Measurements from ENCODE around the gene TRABD.
"Not testable (repeated sequence)": the region's sequence is repeated elsewhere in the genome, so short reads cannot be mapped to it uniquely, and the experiment has no call there.

Gene TRABD

GRCh38 chr22:50189849-50190181, 4.1 kb downstream of the TRABD start:
- DNase-seq = no peak

GRCh38 chr22:50190182-50190940, 4.6 kb downstream of the TRABD start:
- no peak for DNase-seq

- no peak for DNase-seq
Observed at GRCh38 chr22:50190941-50191741, 5.4 kb downstream of the TRABD start.

GRCh38 chr22:50192436-50193204, 6.9 kb downstream of the TRABD start:
- DNase-seq = no peak

- no peak for DNase-seq
Observed at GRCh38 chr22:50193621-50194020, 7.9 kb downstream of the TRABD start.

- DNase-seq = no peak
Observed at GRCh38 chr22:50194037-50194805, 8.5 kb downstream of the TRABD start.

GRCh38 chr22:50196256-50196655, 10.5 kb downstream of the TRABD start:
- DNase-seq = no peak

GRCh38 chr22:50197000-50197800, 11.5 kb downstream of the TRABD start:
- no peak for DNase-seq

GRCh38 chr22:50197856-50198623, 12.3 kb downstream of the TRABD start:
- DNase-seq = no peak

GRCh38 chr22:50198624-50199017, 12.9 kb downstream of the TRABD start:
- no peak for DNase-seq

- no peak for DNase-seq
Observed at GRCh38 chr22:50199251-50199721, 13.6 kb downstream of the TRABD start.

GRCh38 chr22:50199829-50200460, 14.2 kb downstream of the TRABD start:
- DNase-seq = no peak

GRCh38 chr22:50200461-50201190, 14.9 kb downstream of the TRABD start, which contains the start of gene SELENOO:
Gene SELENOO, plus strand, starts transcription at chr22:50201011. Its CDS starts 26 bp downstream, at chr22:50201037.
- peak; percentile 46 for DNase-seq

- no peak for DNase-seq
Observed at GRCh38 chr22:50201191-50202129, 15.7 kb downstream of the TRABD start.

GRCh38 chr22:50202130-50202666, 16.5 kb downstream of the TRABD start:
- no peak for DNase-seq

GRCh38 chr22:50203288-50203687, 17.6 kb downstream of the TRABD start:
- DNase-seq = no peak

- DNase-seq = no peak
Observed at GRCh38 chr22:50204571-50204970, 18.9 kb downstream of the TRABD start.

- not testable (repeated sequence) for DNase-seq
Observed at GRCh38 chr22:50204998-50205397, 19.3 kb downstream of the TRABD start.
